GM19238 (cell line): ENCODE data around the gene BOD1L1.

Experiments used
- DNase-seq: peaks from one replicate; pipeline ENCODE4 v3.0.0; 2011; ENCODE audit warnings: low spot score; ENCODE audit not compliant: insufficient read length

The BOD1L1 gene

GRCh38 chr4:13527192-13527980 lies 100.1 kb downstream of the BOD1L1 start:
- no peak for DNase-seq

GRCh38 chr4:13526658-13527057 lies 100.9 kb downstream of the BOD1L1 start:
- DNase-seq = no peak

GRCh38 chr4:13525606-13526281 lies 101.8 kb downstream of the BOD1L1 start:
- DNase-seq = no peak

DNA sequence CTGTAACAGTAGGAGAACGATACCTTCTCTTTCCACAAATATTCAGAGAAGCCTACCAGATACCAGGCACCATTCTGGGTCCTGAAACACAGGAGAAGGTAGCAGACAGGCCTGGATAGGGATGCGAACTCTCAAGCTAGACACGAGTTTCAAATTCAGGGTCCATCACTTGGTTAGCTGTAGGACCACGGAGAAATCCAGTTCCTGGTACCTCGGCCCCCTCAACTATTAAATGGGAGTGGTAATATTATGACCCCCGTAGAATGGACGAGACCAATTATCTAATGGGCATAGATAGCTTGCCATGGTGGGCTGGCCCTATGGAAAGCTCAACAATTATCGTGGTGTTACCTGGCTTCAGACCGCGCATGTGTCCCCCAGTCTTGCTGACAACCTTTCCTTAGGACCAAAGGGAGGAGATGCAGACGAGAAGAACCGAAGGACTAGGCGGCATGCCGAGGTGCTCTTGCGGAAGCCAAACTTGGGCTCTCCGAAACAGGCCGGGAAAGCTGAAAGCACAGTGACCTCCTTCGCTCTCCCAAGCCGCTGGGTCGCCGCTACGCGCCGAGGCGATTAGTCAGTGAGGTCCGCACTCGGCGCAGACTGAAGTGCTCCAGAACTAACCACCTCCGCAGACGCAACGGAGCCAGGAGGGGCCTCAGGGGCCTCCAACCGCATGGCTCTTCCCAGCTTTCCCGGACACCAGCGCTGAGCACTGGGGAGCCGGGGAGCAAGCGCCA lies 102.9 kb downstream of the BOD1L1 start:
- DNase-seq = no peak

- no peak for DNase-seq
Observed at GRCh38 chr4:13523591-13524503, 103.7 kb downstream of the BOD1L1 start.

- no peak for DNase-seq
Observed at GRCh38 chr4:13523105-13523477, 104.4 kb downstream of the BOD1L1 start.

DNA sequence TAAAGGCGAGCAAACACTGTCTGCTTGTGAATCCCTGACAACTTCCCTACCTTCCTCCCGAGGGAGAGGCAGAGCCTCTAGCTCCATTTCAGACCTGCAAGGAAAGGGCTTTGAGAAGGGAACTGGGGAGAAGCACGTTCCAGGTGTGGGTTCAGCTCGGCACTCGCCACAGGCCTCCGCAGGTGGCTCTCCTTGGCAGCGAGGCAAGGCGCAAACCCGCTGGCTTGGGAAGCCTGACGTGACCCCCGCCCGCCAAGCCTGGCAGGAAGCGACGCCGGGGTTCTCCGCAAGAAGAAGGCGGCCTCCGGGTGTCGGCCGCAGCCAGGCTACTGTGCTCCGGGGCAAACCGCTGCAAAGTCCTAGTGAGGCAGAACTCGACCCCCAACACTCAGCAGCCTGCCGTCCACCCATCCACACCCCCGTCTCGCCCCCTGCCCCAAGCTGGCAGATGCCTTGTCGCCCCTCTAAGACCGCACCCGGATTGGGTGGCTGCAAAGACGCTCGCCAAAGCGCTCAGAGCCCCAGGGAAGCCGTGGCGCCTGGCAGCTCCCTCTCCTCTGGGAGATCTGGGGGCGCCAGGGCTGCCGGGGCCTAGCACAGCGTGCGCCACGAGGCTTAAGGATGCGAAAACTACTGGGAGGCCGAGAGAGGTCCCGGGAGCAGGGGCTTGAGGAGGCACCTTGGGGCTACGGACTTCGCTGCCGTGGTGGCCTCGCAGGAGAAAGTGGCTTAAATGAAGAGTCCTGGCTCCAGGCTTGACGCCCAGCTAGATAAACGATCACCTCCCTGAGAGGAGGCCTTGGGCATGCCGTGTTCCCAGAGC lies 105.0 kb downstream of the BOD1L1 start:
- peak; percentile 7 for DNase-seq

- no peak for DNase-seq
Observed at GRCh38 chr4:13521047-13521446, 106.5 kb downstream of the BOD1L1 start.
